ENCODE measurements around the gene MOG.

The MOG gene

DNA sequence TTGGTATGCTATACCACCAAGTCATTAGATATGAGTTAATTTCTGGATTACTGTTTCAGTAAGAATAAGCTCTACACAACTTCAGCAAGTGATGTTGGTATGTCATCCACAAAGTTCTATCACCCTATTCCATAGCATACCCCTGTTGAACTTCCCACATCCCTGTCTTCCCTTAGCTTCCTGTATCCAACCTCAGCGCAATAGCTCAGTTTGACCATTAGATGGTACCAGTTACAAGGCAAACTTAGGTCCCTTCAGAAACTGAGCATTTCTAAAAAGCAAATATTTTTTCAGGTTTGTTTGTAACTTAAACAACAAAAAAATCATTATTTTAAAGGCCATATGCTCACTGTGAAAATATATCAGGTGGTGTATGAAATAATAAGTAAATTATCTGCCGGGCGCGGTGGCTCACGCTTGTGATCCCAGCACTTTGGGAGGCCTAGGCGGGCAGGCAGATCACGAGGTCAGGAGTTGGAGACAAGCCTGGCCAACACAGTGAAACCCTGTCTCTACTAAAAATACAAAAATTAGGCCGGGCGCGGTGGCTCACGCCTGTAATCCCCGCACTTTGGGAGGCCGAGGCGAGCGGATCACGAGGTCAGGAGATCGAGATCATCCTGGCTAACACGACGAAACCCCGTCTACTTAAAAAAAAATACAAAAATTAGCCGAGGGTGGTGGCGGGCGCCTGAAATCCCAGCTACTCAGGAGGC, 8.8 kb upstream of the MOG start:
- ChIA-PET CTCF (interaction anchor here (1.1 to 1.5 kb wide), 3 partner anchors 15 to 48 kb away, joined by 5 to 18 read pairs (median 11); partner anchors contain the start of gene GABBR1), POLR2A (no interaction called here)
- no peak for DNase-seq (ENCODE audit: extremely low spot score)
- TF ChIP-seq SP1 (IDR thresholded peaks at IDR 0.05): no peak
- TF ChIP-seq TARDBP (IDR thresholded peaks at IDR 0.05): no peak
- no peak for TF ChIP-seq FOXA1 (IDR thresholded peaks at IDR 0.05)

DNA sequence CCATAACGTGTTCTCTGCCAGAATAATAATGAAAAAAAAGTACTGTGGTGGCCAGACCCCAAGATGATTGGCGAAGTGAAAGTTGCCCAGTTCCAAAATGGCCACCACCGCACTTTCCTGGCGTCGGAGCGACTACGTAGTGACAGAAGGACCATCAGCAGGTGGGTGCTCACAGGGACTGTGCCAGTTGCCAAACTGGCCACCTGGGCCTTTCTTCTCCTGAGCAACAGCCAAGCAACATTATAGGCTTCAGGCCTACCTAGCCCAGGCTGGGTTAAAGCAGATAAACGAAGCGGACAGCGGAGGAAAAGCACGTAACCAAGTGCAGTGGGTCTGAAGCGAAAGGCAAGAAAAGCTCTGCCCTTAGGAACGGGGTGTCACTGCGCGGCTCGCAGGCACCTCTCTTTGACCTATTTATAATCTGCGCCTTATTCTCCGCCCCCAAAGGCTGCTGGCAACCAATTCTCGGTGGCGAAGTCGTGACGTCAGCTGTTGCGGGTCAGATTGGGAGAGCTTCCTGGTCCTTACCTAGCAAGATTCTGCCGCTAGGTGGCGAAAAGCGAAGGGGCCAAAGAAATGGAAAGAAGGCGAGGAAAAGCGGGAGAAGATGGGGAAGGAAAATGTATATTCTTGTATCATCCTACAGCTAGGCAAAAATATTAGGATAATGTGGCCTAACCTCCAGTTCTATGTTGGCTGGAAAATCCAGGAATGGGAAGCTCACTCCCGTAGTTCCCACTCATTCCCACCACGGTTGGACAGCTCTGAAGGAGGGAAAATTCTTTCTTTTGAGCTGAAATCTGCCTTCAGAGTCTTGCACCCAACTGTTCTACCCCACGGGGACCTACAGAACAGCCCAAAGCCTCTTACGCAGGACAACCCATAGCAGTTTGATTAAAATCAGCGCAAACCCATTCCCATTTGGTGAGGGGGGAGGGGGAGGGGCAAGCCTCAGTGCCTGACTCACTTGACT, 6.9 kb upstream of the MOG start:
- TF ChIP-seq LEF1 (IDR thresholded peaks at IDR 0.05; ENCODE audit: borderline replicate concordance) (no peak), ARNT (IDR thresholded peaks at IDR 0.05) (no peak), NFRKB (IDR thresholded peaks at IDR 0.05) (no peak)
- TF ChIP-seq, protein P1, sequence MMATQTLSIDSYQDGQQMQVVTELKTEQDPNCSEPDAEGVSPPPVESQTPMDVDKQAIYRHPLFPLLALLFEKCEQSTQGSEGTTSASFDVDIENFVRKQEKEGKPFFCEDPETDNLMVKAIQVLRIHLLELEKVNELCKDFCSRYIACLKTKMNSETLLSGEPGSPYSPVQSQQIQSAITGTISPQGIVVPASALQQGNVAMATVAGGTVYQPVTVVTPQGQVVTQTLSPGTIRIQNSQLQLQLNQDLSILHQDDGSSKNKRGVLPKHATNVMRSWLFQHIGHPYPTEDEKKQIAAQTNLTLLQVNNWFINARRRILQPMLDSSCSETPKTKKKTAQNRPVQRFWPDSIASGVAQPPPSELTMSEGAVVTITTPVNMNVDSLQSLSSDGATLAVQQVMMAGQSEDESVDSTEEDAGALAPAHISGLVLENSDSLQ (IDR thresholded peaks at IDR 0.05): no peak
- CTCF ChIA-PET: interaction anchor here (0.6 to 6.9 kb wide), 16 partner anchors 8 to 930 kb away, joined by 3 to 118 read pairs (median 6); partner anchors contain the start of gene GABBR1
- POLR2A ChIA-PET: interaction anchor here (0.8 to 2.2 kb wide), 10 partner anchors 9 to 411 kb away, joined by 3 to 17 read pairs (median 6); partner anchors contain the start of genes GABBR1 and POLR1H
- DNase-seq (ENCODE audit: extremely low spot score): peak; percentile 96

DNA sequence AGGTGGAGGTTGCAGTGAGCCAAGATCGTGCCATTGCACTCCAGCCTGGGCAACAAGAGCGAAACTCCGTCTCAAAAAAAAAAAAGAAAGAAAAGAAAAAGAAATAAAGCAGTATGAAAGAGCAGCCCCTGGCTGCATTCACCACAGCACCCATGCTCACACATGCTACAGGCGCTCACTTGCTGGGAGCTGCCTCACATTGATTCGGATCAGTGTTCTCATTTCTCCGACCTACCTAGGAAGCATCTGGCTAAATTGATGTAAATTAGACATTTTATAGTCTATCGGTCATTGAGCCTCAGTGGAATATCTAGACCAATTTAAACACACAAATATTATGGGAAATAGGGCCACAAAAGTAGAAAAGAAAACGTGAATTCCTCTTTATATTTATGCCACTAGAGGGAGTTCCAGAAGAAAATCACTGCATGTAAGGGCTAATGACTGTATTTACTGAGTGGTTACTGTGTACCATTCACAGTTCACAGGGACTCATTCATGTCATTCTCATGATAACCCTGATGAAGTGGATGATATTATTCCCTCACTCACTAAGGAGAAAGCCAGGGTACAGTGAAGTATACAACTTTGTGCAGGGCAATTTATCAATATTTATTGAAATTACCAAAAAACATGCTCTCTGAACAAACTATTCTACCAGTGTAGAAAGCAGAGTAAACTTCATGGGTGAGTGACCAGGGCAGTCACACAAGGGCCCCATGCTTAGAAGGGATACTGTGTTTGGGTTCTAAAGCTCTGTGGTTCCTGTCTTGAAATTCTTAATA, 5.3 kb upstream of the MOG start:
- ChIA-PET POLR2A (no interaction called here), CTCF (interaction anchor here (0.6 to 6.9 kb wide), 8 partner anchors 12 to 1511 kb away, joined by 3 to 118 read pairs (median 6); partner anchors contain the start of gene GABBR1)
- TF ChIP-seq HDGF (IDR thresholded peaks at IDR 0.05; ENCODE audit: borderline replicate concordance): no peak
- TF ChIP-seq BHLHE40 (IDR thresholded peaks at IDR 0.05; ENCODE audit: borderline replicate concordance): no peak
- TF ChIP-seq, protein P1 (IDR thresholded peaks at IDR 0.05): no peak
- no peak for TF ChIP-seq FOXM1 (IDR thresholded peaks at IDR 0.05; ENCODE audit: borderline replicate concordance)
- DNase-seq (ENCODE audit: extremely low spot score): peak; percentile 41

- DNase-seq (ENCODE audit: extremely low spot score): no peak
- CTCF ChIA-PET: interaction anchor here (1.1 to 6.9 kb wide), 2 partner anchors 12 to 19 kb away, joined by 3 to 118 read pairs; partner anchors contain the start of gene GABBR1
- no peak for TF ChIP-seq NFRKB (IDR thresholded peaks at IDR 0.05)
- TF ChIP-seq FOXK2 (IDR thresholded peaks at IDR 0.05): no peak
- POLR2A ChIA-PET: no interaction called here
These were observed 4.7 kb upstream of the MOG start for GRCh38 chr6:29652198-29652584.

- DNase-seq (ENCODE audit: extremely low spot score): peak; percentile 61
- no peak for TF ChIP-seq ARNT (IDR thresholded peaks at IDR 0.05)
- POLR2A ChIA-PET: interaction anchor here (0.8 to 1.8 kb wide), 3 partner anchors 20 to 25 kb away, joined by 3 to 8 read pairs (median 3); partner anchors contain the start of gene GABBR1
- CTCF ChIA-PET: interaction anchor here (0.6 to 6.9 kb wide), 23 partner anchors 9 to 755 kb away, joined by 3 to 118 read pairs (median 4); partner anchors contain the start of genes GABBR1 and PPP1R11
These were observed 3.3 kb upstream of the MOG start for GRCh38 chr6:29653452-29654038.

DNA sequence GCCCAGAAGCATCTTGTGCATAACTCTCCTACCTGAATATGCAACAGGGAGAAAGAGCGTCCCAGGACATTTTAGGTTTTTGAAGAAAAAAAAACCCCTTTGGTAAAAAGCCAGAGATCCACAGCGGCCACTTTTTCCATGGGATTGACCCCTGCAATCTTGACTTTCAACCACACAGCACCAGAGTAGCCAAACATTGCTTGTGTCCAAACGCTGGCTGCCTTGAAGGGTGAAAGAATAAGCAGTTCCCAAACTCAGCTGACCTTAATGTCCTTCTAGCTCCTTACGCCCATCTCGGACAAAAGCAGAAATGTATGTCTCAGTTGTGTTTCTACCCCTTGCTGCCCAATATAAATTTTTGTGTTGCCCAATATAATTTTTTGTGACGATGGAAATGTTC, 1.2 kb upstream of the MOG start:
- POLR2A ChIA-PET: no interaction called here
- TF ChIP-seq HDGF (IDR thresholded peaks at IDR 0.05; ENCODE audit: borderline replicate concordance) (no peak), BHLHE40 (IDR thresholded peaks at IDR 0.05; ENCODE audit: borderline replicate concordance) (no peak), CTBP1 (IDR thresholded peaks at IDR 0.05; ENCODE audit: borderline replicate concordance) (no peak), ZNF384 (IDR thresholded peaks at IDR 0.05) (no peak), FOXK2 (IDR thresholded peaks at IDR 0.05) (no peak), FOXA1 (IDR thresholded peaks at IDR 0.05) (no peak), TARDBP (IDR thresholded peaks at IDR 0.05) (no peak), L3MBTL2 (conservative IDR thresholded peaks at IDR 0.05) (no peak), LEF1 (IDR thresholded peaks at IDR 0.05; ENCODE audit: borderline replicate concordance) (no peak), NFRKB (IDR thresholded peaks at IDR 0.05) (no peak), ARNT (IDR thresholded peaks at IDR 0.05) (no peak)
- TF ChIP-seq, protein P1 (IDR thresholded peaks at IDR 0.05): no peak
- CTCF ChIA-PET: interaction anchor here (0.6 to 6.9 kb wide), 3 partner anchors 8 to 340 kb away, joined by 3 to 118 read pairs (median 8); no protein-coding TSS in a partner anchor
- no peak for DNase-seq (ENCODE audit: extremely low spot score)
